ENCODE results near the gene UBAC1.
"Not testable (repeated sequence)": the region's sequence is repeated elsewhere in the genome, so short reads cannot be mapped to it uniquely, and the experiment has no call there.

Gene UBAC1

GRCh38 chr9:135901031-135901758, 60.0 kb downstream of the UBAC1 start:
- no peak for DNase-seq (ENCODE audit: low spot score)

GRCh38 chr9:135898634-135899407, 62.4 kb downstream of the UBAC1 start:
- no peak for DNase-seq (ENCODE audit: low spot score)

DNA sequence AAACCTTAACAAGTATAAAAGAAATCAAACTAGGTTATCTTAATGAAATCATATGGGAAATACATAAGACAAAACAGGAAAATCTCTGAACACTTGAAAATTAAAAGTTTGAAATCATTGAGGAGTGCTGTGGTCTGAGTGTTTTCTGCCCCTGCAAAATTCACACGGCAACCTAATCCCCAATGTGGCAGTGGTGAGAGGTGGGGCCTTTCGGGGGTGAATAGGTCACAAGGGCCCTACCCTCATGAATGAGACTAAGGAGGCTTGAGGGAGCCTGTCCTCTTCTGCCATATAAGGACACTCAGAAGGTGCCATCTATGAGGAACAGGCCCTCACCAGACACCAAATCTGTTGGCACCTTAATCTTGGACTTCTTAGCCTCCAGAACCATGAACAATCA, 64.5 kb downstream of the UBAC1 start:
- no peak for DNase-seq (ENCODE audit: low spot score)

DNA sequence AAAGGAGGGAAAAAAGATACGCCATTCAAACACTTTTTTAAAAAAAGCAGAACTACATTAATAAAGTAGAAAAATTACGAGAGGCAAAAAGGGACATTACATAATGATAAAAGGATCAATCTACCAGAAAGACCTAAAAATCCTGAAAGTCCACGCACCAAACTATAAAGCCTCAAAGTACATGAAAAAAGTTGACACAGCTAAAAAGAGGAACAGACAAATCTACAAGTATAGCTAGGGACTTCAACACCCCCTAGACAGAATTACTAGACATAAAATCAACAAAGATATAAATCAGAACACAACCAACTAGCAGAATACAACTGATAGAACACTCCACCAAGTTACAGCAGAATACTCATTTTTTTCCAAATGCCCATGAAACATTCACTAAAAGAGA, 65.0 kb downstream of the UBAC1 start:
- no peak for DNase-seq (ENCODE audit: low spot score)

DNA sequence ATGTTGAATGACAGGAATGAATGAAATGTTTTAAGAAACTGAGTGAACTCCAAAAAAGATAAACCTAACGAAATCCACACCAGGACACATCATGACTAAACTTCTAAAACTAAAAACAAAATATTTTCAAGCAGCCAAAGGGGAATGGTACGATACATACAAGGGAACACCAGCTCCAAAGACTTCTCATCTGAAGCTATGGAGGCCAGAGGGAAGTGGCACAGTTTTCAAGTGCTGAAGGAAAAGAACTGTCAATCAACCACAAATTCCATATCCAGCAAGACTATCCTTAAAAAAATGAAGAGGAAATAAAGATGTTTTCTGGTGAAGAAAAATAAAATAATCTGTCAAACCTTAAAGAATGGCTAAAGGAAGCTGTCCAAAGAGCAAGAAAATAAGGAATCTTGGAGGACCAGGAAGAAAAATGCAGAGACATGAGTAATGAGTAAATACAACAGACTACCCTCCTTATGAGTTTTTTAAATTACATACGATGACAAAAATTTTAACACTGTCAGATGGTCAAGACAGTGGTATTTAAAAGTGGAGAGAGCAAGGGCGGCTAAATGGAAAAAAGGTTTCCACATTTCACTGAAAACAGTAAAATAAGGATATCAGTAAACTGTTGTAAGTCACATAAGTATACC, 65.8 kb downstream of the UBAC1 start:
- no peak for DNase-seq (ENCODE audit: low spot score)

DNA sequence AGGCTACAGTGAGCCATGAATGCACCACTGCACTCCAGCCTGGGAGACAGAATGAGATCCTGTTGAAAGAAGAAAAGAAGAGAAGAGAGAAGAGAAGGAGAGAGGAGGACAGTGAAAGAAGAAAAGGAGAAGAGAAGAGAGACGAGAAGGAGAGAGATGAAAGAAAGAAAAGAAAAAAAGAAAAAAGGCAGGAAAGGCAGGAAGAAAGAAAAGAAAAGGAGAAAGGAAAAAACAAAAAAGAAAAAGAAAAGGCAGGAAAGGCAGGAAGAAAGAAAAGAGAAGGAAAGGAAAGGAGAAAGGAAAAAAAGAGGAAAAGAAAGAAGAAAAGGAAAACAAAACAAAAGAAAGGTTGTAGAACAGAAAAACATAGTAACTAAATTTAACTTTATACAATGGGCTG, 68.1 kb downstream of the UBAC1 start:
- no peak for DNase-seq (ENCODE audit: low spot score)

DNA sequence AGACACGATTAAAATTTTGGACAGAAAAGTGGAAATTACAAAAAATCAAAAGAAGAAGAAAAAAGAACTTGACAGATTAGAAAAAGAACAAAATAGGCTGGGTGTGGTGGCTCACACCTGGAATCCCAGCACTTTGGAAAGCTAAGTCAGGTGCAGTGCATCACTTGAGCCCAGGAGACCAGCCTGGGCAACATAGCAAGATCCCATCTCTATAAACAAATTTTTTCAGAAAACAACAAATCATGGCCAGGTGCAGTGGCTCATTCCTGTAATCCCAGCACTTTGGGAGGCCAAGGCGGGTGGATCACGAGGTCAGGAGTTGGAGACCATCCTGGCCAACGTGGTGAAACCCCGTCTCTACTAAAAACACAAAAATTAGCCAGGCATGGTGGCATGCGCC, 68.8 kb downstream of the UBAC1 start:
- DNase-seq (ENCODE audit: low spot score): not testable (repeated sequence)

DNA sequence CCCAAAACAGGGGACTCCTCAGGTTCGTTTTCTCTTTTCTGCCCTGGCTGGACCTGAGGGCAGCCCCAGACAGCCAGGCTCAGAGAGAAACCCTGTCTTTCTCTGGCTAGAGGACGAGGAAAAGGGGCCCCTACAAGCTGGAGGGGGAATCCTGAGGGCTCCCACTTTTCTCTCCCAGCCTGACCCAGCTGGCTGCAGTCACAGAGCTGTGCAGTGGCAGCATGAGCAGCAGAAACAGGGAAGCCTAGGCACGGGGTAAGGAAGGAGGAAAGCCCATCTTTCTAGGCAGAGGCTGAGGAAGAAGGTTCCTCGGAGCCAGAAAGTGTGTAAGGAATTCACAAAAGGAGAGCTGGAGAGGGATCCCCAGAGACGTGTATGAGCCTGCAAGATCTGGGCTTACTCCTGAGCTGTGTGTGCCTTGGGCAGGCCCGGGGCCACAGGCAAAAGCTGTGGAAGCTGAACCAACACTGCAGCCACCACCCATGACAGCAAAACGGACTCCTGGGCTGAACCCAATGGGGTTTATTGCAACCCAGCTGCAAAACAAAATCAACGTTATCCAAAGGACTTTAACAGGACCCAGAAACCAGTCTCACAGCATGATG, 70.0 kb downstream of the UBAC1 start:
- no peak for DNase-seq (ENCODE audit: low spot score)

DNA sequence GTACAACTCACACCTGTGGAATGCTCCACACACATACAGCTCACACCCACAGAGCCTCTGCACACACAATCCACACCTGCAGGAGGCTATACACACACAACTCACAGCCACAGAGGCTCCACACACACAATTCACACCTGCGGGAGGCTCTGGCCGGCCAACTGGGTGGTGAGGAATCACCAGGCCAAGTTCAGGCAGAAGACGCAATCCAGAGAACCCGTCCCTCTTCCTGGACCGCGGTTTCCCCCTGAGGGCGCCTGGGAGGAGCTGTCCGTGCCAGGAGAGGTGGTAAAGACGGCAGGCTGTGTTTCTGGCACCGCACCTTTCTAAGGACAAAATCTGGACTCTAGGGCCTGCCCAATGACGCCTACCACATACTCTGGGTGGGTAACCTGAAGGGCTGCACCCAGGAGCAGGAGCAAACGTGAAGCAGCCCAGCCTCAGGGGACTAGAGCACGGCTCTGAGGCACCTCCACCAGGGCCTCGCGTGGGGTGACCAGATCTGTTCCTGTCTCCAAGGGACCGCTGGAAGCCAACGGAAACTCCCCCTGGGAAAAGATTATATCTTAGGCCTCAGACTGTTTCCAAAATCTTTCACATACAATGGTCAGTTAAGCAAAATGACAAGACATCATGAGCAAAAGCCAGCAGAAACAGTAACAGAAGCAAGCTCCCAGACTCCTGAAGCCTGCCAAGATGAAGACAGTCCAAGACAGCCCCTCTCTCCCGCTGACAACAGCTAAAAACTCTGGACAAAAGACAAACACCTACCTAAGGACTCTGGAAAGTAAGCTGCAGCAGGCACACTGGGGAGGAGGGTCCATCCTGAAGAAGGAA, 70.8 kb downstream of the UBAC1 start:
- DNase-seq (ENCODE audit: low spot score): no peak

DNA sequence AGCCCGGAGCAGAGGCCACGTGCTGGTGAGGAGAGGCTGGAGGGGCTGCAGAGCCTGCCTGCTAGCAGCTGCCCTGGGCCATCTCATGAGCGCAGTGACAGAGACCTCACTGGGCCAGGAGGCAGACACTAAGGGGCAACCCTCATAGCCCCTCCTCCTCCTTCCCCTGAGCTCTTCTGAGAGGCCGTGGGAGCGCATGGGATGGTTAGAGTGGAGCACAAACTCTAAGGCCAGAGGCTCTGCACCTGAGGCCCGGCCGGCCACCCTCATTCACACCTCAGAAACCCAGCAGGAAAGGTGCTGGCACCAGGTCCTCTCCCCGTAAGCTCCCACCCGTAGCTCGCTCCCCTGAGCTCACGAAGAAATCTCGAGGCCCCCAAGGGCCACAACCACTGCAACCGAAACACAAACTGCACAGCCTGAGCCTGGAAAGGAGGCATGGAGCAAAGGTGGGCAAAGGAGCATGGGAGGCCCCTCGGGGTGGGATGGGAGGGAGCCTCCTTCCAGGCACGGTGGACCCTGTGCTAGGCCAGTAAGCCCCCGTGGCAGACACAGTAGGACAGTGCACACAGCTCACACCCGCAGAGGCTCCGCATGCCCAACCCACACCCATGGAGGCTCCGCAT, 71.5 kb downstream of the UBAC1 start:
- DNase-seq (ENCODE audit: low spot score): no peak

DNA sequence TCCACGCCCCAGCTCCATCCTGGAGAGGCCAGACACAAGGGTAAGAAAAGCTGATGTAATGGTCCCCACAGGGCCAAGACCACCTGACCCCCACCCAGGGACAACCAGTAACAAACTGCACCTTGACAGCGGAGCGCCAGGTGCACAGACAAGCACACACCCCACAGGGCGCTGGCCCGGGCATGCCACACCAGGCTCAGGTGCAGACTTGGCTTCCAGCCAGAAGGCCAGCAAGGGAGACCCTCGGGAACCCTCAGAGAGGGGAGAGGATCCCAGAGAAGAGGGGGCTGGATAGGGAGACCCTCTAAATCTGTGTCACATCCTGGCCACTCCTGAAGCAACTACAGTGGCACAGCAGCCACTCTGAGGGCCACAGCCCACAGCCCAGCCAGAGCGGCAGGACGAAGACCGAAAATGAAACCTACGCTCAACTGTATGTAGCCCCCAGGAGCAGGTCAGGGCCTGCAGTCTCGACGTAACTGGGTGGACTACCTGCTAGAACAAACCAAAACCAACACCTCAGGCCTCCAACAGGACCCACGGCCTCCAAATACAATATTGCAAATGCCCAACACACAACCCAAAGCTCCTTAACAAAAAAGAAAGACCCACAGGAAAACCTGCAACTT, 72.3 kb downstream of the UBAC1 start:
- no peak for DNase-seq (ENCODE audit: low spot score)

- no peak for DNase-seq (ENCODE audit: low spot score)
These were observed 72.9 kb downstream of the UBAC1 start for GRCh38 chr9:135888126-135888765.

- no peak for DNase-seq (ENCODE audit: low spot score)
These were observed 73.6 kb downstream of the UBAC1 start for GRCh38 chr9:135887585-135888050.

- DNase-seq (ENCODE audit: low spot score): no peak
These were observed 74.1 kb downstream of the UBAC1 start for GRCh38 chr9:135887021-135887507.

DNA sequence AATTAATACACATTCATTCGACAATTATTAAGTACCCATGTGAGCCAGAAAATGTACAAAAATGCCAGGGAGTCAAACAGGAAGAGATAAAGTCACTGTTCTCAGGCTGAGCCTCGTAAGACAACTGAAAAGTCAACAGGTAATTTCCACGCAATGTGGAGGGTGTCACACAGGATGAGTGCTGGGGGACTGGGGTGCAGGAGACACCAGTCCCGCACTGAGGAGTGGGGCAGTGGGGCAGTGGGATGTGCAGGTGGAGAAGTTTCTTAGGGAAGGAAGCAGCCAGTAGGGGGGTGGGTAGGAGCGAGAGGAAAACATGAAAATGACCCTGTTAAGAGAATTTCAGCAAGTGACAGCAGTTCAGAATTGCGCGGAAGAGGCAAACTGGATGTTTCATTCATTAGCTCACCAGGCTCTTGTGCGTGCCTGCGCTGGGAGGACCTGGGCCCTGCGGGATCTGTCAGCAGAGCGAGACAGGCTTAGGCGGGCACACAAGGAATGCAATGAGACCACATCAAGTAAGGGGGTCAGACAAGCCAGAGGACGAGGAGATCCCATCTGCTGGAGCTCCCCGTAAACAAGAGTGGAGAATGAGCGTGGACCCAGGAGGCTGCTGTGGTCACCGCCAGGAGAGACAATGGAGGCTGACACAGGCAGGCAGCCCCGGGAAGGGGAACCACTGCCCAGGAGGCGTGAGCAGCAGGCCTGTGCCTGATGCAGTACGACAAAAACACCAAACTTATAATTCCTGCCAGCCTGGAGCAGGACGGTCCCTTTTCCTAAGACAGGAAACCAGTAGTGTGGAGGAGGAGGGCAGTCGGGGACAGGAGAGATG, 74.8 kb downstream of the UBAC1 start:
- DNase-seq (ENCODE audit: low spot score): no peak

DNA sequence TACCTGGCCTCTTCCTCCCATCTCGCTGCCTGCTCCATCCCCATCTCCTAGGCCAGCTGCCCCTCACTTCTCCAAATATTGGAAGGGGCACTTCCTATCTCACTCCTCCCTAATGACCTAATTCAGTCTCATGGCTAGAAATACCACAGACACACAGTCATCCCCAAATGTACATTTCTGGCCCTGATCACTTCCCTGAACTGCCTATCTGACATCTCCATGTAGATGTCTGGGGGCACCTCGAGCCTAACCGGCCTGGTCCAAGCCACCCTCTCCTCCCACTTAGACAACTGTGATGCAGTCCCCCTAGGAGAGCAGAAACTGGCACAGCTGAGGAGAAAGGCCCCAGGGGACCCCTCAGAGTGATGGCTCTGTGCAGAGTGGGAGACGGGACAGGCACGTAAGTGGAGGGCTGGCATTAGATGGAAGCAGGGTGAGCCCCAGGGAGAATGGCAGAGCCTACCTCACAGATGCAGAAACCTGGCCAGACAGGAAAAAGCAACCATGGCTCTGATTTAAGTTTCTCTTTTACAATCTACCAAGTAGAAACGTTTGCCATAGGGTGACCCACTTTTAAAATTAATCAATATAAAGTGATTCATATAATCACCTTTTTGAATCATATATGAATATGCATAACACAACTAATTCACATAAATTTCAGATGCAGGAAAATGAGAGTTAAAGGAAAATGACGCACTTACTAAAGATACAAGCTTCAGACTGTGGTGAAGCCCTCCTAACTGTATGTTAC, 75.9 kb downstream of the UBAC1 start:
- DNase-seq (ENCODE audit: low spot score): no peak

DNA sequence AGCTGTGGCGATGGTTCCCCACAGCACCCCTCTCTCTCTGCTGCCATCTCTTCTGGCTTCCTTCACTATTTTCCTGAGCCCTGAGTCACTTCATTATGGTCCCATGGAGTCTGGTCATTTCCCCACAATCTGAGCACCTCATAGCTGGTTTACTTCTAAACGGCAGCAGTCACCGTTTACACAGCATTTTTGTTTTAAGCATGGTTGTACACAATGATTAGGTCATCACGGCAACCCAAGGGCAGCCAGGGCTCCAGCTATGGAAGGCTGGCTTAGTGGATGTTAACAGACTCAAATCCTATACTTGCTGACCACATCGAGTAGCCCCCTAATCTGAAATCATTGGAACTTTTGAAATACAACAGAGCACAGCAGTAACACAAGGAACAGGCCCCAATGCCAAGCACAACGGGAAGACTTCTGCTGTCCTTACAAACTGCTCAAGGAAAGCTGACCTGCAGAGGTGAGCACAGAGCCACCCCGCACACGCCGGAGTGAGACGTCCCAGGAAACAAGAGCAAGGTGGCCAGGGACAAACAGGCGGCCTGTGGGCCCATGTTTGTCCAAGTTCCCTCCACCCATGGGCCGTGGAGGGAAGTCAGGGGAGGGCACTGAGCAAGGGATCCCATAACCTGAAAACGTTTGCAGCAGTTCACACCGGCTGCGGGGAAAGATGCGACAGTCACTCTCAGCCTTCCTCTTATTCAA, 76.7 kb downstream of the UBAC1 start:
- no peak for DNase-seq (ENCODE audit: low spot score)

Data from ecto neural progenitor cell (in vitro differentiated cells).